ENCODE data around the gene PCP4.

Gene PCP4

GRCh38 chr21:39924577-39925308, 57.5 kb downstream of the PCP4 start:
- no peak for DNase-seq

DNA sequence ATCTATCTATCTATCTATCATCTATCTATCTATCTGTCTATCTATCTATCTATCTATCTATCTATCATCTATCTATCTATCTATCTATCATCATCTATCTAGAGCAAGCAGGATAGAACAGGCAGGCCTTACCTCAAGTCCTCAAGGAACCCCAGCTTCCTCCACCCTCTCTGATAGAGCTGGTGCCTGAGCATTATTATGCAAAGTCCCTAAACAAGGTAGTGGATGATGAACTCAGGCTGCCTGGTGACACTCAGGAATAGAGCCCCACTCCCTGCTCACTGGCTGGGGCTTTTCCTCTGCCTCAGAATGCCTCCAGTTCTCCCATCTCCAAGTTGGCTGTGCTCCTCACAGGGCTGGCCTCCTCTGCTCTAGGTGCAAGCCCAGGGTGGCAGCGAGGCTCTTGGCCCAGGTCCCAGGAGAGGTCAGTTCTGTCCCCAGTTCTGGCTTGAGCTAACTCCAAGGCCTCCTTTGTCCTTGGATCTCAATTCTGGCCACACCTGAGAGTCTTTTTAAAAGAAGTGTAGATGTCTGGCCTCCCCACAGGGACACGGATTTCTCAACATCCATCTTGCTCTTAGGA, 60.2 kb downstream of the PCP4 start:
- DNase-seq, result no peak

- no peak for DNase-seq
These were observed 65.1 kb downstream of the PCP4 start for GRCh38 chr21:39932335-39932734.

DNA sequence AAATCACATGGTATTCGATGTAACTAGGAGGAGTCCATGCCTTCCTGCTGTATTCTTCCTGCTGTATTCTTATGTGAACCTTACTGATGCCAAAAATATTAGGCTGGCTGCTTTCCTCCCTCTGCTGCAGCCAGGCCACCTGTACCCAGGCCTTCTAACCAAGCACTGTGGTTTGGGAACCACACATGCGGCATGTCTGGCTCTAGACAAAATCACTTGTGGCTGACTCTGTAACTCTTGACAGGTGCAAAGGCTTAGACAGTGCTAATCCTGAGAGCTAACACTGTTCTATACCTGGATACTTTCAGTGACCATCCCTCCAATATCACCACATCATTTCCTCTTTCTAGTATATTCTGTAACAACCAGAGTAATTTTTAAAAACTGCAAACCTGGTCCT, 67.7 kb downstream of the PCP4 start:
- no peak for DNase-seq

- no peak for DNase-seq
These were observed 68.5 kb downstream of the PCP4 start for GRCh38 chr21:39935716-39936115.

DNA sequence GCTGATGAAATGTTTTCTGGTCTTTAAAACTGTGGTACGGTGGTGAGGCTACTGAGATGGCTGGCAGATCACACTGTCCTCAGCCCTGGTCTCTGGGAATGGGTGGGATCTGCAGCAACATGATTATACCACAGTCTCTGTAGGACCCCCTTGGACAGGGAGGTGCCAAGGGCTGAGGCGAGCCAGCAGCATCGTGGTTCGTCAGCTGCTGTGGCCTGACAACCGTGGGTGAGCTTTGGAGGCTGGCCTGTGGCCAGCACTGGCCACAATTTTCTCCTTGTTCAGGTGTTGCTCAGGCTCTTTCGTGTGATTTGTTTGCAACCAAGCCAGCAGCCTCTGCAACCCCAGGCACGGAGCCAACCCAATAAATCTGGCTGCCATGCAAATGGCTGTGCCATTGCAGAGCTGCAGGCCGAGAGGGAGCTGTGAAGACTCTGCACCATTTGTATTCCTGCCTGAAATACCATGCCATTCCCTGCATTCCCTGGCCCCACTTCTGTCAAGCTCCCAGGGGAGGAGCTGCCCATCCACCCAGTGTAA, 70.9 kb downstream of the PCP4 start:
- no peak for DNase-seq

DNA sequence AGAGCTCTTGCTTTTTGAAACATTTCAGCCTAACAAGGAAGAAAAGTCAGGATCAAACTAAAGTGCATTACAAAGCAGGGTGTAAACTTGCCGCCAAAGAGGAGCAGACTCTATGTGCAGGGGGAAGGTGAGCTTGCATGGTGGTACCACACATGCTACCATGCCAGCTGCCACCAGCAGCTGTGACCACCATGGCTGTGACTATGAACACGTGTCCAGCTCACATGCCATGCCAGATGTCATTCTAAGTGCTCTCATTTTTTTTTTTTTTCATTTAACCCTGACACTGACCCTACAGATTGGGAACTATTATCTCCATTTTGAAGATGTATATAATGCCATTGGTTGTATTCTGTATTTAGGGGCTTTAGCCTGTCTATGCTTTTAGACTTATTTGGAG, 79.0 kb downstream of the PCP4 start:
- no peak for DNase-seq

- no peak for DNase-seq
These were observed 79.8 kb downstream of the PCP4 start for GRCh38 chr21:39947031-39947430.

DNA sequence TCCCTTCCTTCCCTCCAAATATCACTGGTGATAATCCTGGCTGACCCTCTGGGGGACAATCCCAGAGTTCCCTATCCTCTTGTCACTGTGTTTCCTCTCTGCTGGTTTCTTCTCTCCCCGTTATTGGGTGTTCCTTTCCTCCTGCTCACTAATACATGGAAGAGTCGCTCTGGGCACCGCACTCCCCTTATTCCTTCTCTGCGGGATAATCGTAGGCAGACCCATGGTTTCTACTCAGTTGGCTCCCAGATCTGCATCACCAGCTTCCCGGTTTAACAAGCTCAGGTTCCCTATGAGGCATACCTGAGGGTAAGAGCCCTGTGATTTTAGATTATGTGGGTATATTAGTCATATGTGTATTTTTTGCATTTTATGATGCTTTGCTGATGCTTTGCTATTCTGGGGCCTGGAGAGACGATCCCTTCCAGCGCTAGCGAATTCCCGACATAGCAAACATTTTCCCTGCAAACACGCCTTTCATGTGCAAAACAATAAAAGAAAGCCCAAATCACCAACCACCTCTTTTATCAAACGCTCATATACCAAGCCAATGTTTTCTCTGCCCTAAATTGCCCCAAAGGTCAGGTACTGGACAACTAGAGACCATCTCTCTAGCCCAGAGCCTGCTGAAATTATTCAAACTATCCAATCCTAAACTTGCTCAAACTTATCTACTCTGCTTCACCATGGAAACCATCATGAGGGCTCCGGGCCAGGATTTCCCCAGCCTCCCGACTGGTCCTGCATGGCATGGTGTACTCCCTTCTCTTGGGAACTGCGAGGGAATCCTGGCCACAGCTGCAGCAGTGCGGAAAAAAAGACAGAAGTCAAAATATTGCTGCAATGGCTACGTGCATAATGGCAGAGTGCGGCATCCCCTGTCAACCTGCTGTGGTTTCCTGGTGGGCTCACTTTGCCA, 84.2 kb downstream of the PCP4 start:
- DNase-seq, result no peak

GRCh38 chr21:39952265-39952664, 85.0 kb downstream of the PCP4 start:
- DNase-seq, result no peak

GRCh38 chr21:39954570-39954969, 87.3 kb downstream of the PCP4 start:
- DNase-seq, result no peak

GRCh38 chr21:39955326-39955725, 88.1 kb downstream of the PCP4 start:
- no peak for DNase-seq

GRCh38 chr21:39956586-39956985, 89.3 kb downstream of the PCP4 start:
- DNase-seq, result no peak

GRCh38 chr21:39958731-39959130, 91.5 kb downstream of the PCP4 start:
- no peak for DNase-seq

DNA sequence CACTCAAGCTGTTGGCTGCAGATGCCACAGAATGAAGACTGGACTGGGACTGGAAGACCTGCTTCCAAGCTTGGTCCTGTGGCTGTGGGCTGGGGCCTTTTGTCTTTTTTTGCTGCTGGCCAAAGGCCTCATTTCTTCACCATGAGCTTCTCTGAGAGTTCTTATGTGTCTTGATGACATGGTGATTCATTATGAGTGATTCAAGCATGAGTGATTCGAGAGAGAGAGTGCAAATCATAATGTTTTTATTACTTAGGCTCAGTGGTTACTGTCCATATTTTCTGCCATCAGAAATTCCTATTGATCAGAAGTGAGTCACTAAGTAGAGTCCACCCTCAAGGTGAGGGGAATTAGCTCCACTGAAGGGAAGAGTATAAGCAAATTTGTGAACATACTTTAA, 94.0 kb downstream of the PCP4 start:
- no peak for DNase-seq

DNA sequence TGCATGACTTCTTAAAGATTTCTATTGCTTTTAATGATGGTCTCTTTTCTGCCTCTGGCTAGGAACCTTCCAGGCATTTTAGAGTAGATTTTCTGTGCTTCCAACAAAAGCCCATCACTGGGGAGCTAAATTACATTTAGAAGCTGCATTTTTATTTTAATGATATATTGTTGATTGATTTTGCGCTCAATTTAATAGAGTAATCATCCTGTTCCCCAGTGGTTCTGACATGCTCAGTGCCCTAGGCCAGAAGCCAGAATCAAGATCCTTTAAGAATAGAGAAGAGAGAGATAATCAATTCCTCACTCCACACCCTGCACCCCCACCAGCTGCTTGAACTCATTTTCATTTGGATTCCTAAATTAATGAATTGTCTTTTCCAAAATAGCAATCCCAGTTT, 97.8 kb downstream of the PCP4 start:
- DNase-seq, result no peak

- no peak for DNase-seq
These were observed 99.5 kb downstream of the PCP4 start for GRCh38 chr21:39966786-39967185.

GRCh38 chr21:39968010-39968409, 100.8 kb downstream of the PCP4 start:
- DNase-seq, result no peak

DNA sequence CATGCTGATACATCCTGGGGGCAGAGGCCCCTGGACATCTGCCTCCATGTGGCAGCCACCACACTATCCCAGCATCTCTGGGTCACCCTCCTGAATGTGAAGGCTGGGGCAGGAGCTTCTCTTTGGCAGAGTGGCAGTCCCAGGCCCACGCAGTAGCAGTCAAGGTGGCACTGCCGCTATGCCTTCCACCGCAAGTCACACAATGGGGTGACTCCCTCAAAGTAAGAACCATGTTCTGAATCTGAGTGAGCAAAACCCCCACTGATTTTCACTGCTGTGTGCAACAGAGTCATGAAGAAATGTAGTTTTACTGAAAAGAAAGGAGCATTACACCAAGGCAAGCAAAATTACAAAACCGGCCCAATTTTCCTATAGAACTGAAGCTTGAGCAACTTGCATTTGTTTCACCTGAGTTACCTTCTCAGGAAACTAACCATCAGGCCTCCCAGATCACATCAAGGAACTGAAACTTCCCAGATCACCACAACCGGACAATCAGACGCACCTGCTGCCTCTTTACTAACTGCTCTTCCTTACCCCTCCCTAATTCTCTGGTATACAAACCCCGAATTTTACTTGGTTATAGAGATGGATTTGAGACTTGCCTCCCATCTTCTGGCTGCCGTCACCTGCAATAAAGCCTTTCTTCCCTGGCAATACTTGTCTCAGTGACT, 102.6 kb downstream of the PCP4 start:
- no peak for DNase-seq

DNA sequence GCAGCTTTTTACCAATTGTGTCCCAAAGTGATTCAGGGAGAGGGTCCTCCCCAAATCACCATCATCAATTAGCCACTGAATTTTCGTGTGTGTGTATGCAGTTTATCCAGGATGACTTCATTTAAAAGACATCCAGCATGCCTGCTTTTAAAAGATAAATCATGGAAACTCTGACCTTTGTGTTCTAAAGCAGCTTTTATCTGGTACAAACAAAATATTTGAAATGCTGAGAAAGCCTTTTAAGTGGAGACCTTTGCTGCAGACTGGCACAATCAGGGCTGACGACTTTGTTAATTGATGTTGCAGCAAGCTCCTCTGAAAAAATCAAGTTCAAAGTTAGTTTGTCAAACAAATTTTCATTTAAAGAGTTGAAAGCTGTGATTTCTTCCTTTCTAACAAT, 104.7 kb downstream of the PCP4 start:
- no peak for DNase-seq

- DNase-seq, result no peak
These were observed 105.2 kb downstream of the PCP4 start for GRCh38 chr21:39972471-39972870.

GRCh38 chr21:39972976-39973770, 105.9 kb downstream of the PCP4 start:
- DNase-seq, result no peak

All from CD4-positive, alpha-beta T cell treated with Interleukin-15 for 1 hour (primary cell).